ENCODE data around the gene ASPSCR1. TPM values are rescaled to one million over a fixed set of nuclear protein-coding genes. Genes with fewer than 3 reads are reported as not detected.

Gene ASPSCR1
- total RNA-seq, result 31.5 TPM
- long read RNA-seq, full-length matches to known transcripts, result 94 of 146 reads
- long read RNA-seq, partial matches to known transcripts, result 18 of 146 reads
- long read RNA-seq, other reads (novel, unspliced or antisense), result 34 of 146 reads

- DNase-seq (ENCODE audit: low spot score), result peak; percentile 98
Observed at GRCh38 chr17:81977211-81977808, at the start of gene ASPSCR1. Gene ASPSCR1 (plus strand): TSS chr17:81977629. CDS start chr17:81977647, 18 bp downstream.

GRCh38 chr17:81927653-81928543 lies 49.5 kb upstream of the ASPSCR1 start, which contains the start of gene MAFG:
Gene MAFG (minus strand): TSS chr17:81927735. CDS start chr17:81923185, 4,550 bp downstream.
- DNase-seq (ENCODE audit: low spot score), result peak; percentile 98

- no peak for DNase-seq (ENCODE audit: low spot score)
Observed at GRCh38 chr17:81928544-81929252, 48.7 kb upstream of the ASPSCR1 start.

GRCh38 chr17:81929253-81930141 lies 47.9 kb upstream of the ASPSCR1 start:
- DNase-seq (ENCODE audit: low spot score), result no peak

- DNase-seq (ENCODE audit: low spot score), result no peak
Observed at GRCh38 chr17:81930142-81931125, 47.0 kb upstream of the ASPSCR1 start.

GRCh38 chr17:81931189-81931556 lies 46.3 kb upstream of the ASPSCR1 start:
- DNase-seq (ENCODE audit: low spot score), result no peak

- DNase-seq (ENCODE audit: low spot score), result no peak
Observed at GRCh38 chr17:81931557-81932332, 45.7 kb upstream of the ASPSCR1 start.

- DNase-seq (ENCODE audit: low spot score), result no peak
Observed at GRCh38 chr17:81932333-81932983, 45.0 kb upstream of the ASPSCR1 start.

GRCh38 chr17:81933178-81933699 lies 44.2 kb upstream of the ASPSCR1 start:
- DNase-seq (ENCODE audit: low spot score), result no peak

- DNase-seq (ENCODE audit: low spot score), result no peak
Observed at GRCh38 chr17:81934098-81934757, 43.2 kb upstream of the ASPSCR1 start.

- no peak for DNase-seq (ENCODE audit: low spot score)
Observed at GRCh38 chr17:81934850-81935708, 42.4 kb upstream of the ASPSCR1 start.

- no peak for DNase-seq (ENCODE audit: low spot score)
Observed at GRCh38 chr17:81935709-81936084, 41.7 kb upstream of the ASPSCR1 start.

- no peak for DNase-seq (ENCODE audit: low spot score)
Observed at GRCh38 chr17:81939218-81939617, 38.2 kb upstream of the ASPSCR1 start.

GRCh38 chr17:81939881-81940385 lies 37.5 kb upstream of the ASPSCR1 start:
- no peak for DNase-seq (ENCODE audit: low spot score)

- no peak for DNase-seq (ENCODE audit: low spot score)
Observed at GRCh38 chr17:81940538-81941483, 36.6 kb upstream of the ASPSCR1 start.

All from mesenteric fat pad (tissue), 1 donor.